T-helper 1 cell treated with Interleukin-12 subunit alpha and Interleukin-12 subunit beta and Interleukin-4 antibody, amounts not matched to agents 30 ng/mL and 1 ng/mL, for 36 hours (primary cell): Measurements from ENCODE around the gene RFC5. TPM values are rescaled to one million over a fixed set of nuclear protein-coding genes. Genes with fewer than 3 reads are reported as not detected.
"Not testable (repeated sequence)": the region's sequence is repeated elsewhere in the genome, so short reads cannot be mapped to it uniquely, and the experiment has no call there.

ENCODE experiments used
- intact Hi-C: fragments of 100-400 bp; cut with micrococcal nuclease; formaldehyde crosslinking; loops from one replicate; pipeline ENCODE4 v1.15.1; 2024
- total RNA-seq: library from RNA; stranded (reverse); gene quantifications from 2 replicates; pipeline ENCODE4 v1.2.3, GENCODE V29; 2022

Gene RFC5
- total RNA-seq, 1 donor from 2014 or later: 39.2 TPM

DNA sequence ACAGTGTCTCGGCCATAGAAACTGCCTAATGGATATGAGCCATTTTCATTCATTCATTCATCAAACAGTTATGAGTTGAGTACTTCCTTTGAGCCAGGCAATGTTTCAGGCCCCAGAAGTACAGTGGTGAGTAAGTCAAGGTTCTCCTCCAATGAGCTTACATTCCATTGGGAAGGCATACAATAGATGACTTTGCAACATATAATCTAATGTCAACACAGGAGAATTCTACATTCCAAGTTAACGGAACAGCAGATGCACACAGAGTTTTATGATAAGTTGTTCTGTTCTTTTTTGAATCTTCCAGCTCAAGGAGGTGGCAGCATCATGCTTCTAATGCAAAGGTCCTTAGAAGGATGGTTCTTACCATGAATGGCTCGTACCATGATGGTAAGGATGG is 3.2 kb upstream of the RFC5 start:
- intact Hi-C loops: no loop called here

DNA sequence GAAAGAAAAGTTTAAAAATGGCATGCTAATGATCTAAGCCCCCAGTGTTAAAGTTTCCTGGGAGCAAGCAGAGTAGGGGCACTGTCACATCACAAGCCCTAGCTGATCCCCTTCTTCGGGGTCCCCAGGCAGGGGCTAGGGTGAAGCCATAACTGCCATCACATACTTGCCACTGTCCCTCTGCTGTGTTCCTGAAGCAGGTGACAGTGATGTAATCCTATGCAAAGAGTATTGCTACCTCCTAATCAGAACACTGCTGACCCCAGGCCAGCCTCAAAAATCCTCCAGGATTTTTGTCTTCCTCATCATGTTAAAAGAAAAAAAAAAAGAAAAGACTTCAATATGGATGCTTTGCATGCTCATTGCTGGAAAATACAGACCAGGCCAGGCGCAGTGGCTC is 1.2 kb upstream of the RFC5 start:
- intact Hi-C loops: loop anchor here (5.0 kb wide), 4 partner anchors 138 to 1198 kb away; partner anchors contain the start of gene FBXO21

GRCh38 chr12:118015944-118016343 is 559 bp upstream of the RFC5 start:
- intact Hi-C loops: loop anchor here (1.0 to 5.0 kb wide), 9 partner anchors 19 to 1861 kb away; partner anchors contain the start of genes CIT, FBXO21, PEBP1 and SUDS3

GRCh38 chr12:118017926-118018325 is 1.4 kb downstream of the RFC5 start:
- intact Hi-C loops: loop anchor here (2.0 to 5.0 kb wide), 5 partner anchors 141 to 1859 kb away; partner anchors contain the start of genes CIT and FBXO21

- intact Hi-C loops: no loop called here
Observed at GRCh38 chr12:118020036-118020435, 3.5 kb downstream of the RFC5 start.

DNA sequence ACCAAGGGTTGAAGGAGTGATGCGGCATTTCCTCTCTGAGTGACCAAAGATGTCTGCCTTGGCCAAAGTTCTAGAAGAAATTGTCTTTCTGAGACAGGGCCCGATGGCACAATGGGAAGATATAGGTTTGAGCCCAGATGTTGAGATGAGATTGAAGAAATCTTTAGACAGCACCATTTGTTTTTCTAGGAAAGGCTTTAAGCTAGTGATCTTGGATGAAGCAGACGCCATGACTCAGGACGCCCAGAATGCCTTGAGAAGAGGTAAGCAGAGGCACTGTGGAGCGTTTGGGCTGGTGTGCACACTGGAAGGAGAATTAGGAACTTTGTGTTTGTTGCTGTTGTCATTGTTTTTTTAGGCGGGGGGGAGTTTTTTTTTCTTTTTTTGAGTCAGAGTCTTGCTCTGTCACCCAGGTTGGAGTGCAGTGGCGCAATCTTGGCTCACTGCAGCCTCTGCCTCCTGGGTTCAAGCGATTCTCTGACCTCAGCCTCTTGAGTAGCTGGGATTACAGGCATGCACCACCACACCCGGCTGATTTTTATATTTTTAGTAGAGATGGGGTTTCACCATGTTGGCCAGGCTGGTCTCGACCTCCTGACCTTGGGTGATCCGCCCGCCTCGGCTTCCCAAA is 5.7 kb downstream of the RFC5 start:
- intact Hi-C loops: not testable (repeated sequence)

GRCh38 chr12:118022728-118023109 is 6.2 kb downstream of the RFC5 start:
- intact Hi-C loops: no loop called here

DNA sequence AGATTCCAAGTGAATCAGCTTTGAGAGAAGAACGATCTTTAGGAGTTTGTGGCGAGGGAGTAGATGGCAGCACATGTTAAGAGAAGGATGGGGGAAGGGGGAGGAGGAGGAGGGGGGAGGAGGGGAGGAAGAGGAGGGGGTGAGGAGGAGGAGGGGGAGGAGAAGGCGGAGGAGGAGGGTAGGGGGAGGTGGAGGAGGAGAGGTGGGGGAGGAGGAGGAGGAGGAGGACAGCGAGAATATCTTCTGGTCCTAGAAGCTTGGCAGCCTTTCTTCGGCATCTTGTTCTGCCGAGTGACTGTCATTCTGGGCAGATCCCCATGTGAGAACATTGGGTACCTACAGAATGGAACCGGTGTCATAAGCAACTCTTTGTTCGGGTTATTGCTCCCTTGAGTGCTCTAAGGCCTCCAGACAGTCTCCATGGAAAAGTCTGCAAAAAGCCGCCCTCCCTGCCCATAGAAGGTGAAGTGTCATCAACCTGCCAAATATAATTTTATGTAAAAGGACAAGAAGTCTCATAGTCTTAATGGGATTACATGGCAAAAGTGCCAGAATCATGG is 6.9 kb downstream of the RFC5 start:
- intact Hi-C loops: no loop called here

- intact Hi-C loops: no loop called here
Observed at GRCh38 chr12:118025168-118025567, 8.7 kb downstream of the RFC5 start.

- intact Hi-C loops: no loop called here
Observed at GRCh38 chr12:118029166-118029565, 12.7 kb downstream of the RFC5 start.

DNA sequence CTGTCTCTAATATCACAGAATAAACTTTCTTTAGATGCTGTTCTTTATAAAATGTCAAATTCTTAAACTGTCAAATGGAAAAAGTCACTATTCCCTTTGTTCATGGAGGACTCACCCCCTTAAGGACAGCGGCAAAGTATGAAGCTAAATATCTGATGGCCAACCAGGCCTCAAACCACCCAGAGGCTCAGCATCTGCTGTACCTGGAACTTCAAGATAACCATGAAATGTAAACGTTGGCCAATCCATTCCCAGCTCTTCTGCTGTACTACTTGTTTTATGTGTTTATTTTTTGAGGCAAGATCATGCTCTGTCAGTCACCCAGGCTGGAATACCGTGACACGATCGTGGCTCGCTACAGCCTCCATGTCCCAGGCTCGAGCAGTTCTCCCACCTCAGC is 15.7 kb downstream of the RFC5 start:
- intact Hi-C loops: no loop called here

GRCh38 chr12:118033323-118033722 is 16.8 kb downstream of the RFC5 start:
- intact Hi-C loops: no loop called here

GRCh38 chr12:118033902-118034301 is 17.4 kb downstream of the RFC5 start:
- intact Hi-C loops: loop anchor here (1.0 kb wide), 1 partner anchor 159 kb away; no protein-coding TSS in a partner anchor

- intact Hi-C loops: loop anchor here (1.0 kb wide), 2 partner anchors 18 to 159 kb away; partner anchors contain the start of gene RFC5
Observed at GRCh38 chr12:118034429-118035189, 18.1 kb downstream of the RFC5 start.

- intact Hi-C loops: loop anchor here (1.0 kb wide), 1 partner anchor 19 kb away; the partner anchor contains the start of gene RFC5
Observed at GRCh38 chr12:118035190-118036041, 18.9 kb downstream of the RFC5 start.

GRCh38 chr12:118036672-118037411 is 20.3 kb downstream of the RFC5 start:
- intact Hi-C loops: no loop called here

DNA sequence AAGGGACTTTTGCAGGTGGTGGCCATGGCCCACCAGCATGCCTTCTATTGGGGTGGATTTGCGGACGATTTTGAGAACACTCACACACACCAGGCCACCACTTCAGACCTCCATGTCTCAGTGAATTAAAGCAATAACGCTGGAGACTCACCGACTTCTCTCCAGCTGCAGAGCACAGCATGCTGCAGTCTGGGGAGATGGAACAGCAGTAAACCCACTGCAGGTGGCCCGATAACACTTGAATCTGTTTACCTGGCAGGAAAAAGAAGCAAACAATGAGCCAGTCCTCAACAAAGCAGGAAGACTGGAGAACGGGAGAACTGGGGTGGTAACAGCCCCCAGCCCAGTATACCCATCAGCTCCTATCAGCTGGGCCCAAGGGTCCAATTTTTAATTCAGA is 21.6 kb downstream of the RFC5 start:
- intact Hi-C loops: no loop called here

GRCh38 chr12:118042091-118042490 is 25.6 kb downstream of the RFC5 start:
- intact Hi-C loops: no loop called here

GRCh38 chr12:118044075-118044474 is 27.6 kb downstream of the RFC5 start:
- intact Hi-C loops: no loop called here

- intact Hi-C loops: no loop called here
Observed at GRCh38 chr12:118044577-118044976, 28.1 kb downstream of the RFC5 start.

DNA sequence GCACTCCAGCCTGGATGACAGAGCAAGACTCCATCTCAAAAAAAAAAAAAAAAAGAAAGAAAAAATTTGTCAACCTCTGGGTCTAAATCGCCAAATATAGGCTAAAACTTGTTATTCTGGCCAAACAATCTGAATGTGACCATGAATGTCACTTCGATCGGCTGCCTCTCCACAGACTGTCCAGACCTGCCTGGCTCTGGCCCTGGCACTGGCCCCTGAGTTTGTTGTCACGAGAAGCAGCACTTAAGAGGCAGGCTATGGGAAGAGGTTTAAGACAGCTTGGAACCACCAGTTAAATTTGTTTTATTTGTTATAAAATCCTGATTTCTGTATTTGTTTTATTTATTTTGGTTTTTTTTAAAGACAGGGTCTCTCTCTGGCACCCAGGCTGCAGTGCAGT is 29.9 kb downstream of the RFC5 start:
- intact Hi-C loops: no loop called here
